Measurements from ENCODE around the gene ITPKB.

Gene ITPKB

DNA sequence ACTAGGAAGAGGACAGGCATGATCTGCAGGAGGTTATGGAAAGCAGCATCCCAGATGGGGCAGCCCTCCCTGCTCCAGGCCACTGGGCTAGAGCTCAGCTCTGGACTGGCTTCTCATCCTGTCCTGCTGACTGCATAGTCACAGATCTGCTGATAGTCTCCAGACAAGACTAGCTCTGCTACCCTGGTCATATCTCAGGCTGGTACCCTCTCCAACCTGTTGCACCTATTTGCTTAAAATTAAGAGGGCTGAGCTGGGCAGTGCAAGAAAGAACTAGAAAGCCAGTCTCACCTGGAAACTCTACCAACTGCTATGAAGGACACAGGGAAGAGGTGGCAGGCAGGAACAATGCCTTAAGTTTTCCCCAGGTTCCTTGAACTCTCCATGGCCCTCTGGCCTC, 40.4 kb downstream of the ITPKB start:
- no peaks in the 10 kb centered on the region for H3K27me3 Mint-ChIP-seq (ENCODE audit: low read depth)
- TF ChIP-seq, protein P1, sequence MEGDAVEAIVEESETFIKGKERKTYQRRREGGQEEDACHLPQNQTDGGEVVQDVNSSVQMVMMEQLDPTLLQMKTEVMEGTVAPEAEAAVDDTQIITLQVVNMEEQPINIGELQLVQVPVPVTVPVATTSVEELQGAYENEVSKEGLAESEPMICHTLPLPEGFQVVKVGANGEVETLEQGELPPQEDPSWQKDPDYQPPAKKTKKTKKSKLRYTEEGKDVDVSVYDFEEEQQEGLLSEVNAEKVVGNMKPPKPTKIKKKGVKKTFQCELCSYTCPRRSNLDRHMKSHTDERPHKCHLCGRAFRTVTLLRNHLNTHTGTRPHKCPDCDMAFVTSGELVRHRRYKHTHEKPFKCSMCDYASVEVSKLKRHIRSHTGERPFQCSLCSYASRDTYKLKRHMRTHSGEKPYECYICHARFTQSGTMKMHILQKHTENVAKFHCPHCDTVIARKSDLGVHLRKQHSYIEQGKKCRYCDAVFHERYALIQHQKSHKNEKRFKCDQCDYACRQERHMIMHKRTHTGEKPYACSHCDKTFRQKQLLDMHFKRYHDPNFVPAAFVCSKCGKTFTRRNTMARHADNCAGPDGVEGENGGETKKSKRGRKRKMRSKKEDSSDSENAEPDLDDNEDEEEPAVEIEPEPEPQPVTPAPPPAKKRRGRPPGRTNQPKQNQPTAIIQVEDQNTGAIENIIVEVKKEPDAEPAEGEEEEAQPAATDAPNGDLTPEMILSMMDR (IDR thresholded peaks at IDR 0.05; ENCODE audit: unreplicated experiment in 3 of 3): no peak
- peak overlapping the region in 2 of 3 experiments; percentile 26 to 95 for H3K27ac Mint-ChIP-seq
- H3K4me1 Mint-ChIP-seq: peaks cover 47% of the 10 kb centered on the region
- H3K4me3 Mint-ChIP-seq: no peak overlapping the region
- no peaks in the 10 kb centered on the region for H3K9me3 Mint-ChIP-seq
- no peaks in the 10 kb centered on the region for H3K36me3 Mint-ChIP-seq (ENCODE audit: low read depth)

DNA sequence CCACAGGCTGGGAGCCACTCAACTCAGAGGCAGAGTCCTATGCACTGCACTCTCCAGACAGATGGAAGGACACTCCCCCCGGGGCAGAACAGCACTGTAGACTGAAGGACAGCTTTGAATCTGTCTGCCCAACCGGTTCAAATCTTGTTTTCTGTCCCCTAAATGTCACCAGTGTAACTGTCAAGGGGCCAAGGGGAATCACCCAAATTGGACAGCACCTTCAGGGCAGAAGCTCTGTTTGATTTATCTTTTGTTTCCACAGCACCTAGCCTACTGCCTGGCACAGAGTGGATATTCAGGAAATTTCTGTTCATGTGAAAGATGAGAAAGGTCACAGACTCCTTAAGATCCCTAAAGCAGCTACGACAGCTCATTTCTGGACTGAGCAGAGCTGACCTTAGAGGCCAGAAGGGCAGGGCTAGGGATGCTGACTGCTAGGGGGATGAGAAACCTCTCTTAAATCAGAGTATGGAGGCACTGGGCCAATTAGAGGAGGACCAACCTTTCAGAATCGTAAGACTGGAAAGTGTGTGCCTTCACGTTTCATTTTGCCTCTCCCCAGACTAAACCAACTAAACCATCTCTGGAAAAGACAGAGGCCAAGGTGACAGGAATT, 41.0 kb downstream of the ITPKB start:
- Mint-ChIP-seq H3K4me3 (no peak overlapping the region), H3K36me3 (ENCODE audit: low read depth) (no peaks in the 10 kb centered on the region), H3K4me1 (peaks cover 51% of the 10 kb centered on the region), H3K27me3 (ENCODE audit: low read depth) (no peaks in the 10 kb centered on the region), H3K9me3 (no peaks in the 10 kb centered on the region), H3K27ac (peak overlapping the region in 2 of 3 experiments; percentile 94 to 95)
- TF ChIP-seq, protein P1 (IDR thresholded peaks at IDR 0.05; ENCODE audit: unreplicated experiment in 3 of 3): no peak

DNA sequence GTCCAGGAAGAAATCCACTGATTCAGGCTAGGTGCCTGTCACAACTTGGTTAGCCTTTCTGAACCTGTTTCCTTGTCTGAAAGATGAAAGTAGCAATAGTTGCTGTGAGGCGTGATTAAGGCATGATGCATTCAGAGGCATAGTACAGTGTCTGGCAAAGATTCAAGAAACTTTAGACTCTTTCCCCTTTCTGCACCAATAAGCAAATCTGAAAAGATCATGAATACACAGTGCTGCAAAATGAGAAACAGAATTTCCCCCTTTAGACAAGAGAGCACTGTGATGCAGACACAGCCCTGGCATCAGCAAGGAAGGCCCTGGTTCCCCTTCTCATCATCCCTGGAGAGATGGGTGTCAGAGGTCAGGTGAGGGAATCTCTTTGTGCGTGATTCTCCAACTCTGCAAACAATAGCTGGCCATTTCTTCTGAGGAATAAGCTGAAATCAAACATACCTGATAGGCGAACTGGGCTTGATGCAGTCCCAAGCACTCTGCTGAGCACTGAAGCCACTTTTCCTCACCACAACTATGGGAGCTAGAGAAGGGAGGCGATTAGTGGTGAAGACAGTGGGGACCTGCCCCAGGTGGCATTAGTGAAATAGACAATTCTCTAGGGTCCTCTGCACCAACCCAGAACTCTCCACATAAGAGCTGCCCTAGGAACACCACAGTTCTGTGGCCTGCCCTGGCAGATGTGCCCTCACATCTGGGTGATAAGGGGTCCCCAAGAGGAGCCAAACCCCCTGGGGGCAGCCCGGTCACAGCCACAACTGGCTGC, 41.7 kb downstream of the ITPKB start:
- TF ChIP-seq, protein P1 (IDR thresholded peaks at IDR 0.05; ENCODE audit: unreplicated experiment in 3 of 3): no peak
- peak overlapping the region; percentile 69 to 95 (median 94) for H3K27ac Mint-ChIP-seq
- no peaks in the 10 kb centered on the region for H3K27me3 Mint-ChIP-seq (ENCODE audit: low read depth)
- peaks cover 51% of the 10 kb centered on the region for H3K4me1 Mint-ChIP-seq
- no peaks in the 10 kb centered on the region for H3K36me3 Mint-ChIP-seq (ENCODE audit: low read depth)
- no peaks in the 10 kb centered on the region for H3K9me3 Mint-ChIP-seq
- no peak overlapping the region for H3K4me3 Mint-ChIP-seq

DNA sequence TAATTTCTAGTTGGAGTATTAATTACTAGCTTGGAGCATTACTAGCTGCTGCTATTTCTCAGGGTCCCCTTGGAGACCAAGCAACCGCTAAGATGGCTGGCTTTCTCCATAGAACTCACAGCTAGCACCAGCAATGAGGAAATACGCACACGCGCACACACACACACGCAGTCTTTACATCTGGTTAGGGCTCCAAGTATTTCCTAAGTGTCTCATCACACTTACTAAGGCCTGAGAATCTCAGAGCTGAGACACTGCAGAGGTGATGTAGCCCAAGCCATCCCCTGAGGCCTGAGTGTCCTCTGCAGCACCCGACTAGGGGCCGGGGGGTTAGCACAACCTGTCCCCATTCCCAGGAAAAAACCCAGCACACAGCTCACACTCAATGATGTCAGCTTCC, 42.5 kb downstream of the ITPKB start:
- H3K36me3 Mint-ChIP-seq (ENCODE audit: low read depth): no peaks in the 10 kb centered on the region
- no peaks in the 10 kb centered on the region for H3K9me3 Mint-ChIP-seq
- H3K27ac Mint-ChIP-seq: no peak overlapping the region
- no peaks in the 10 kb centered on the region for H3K27me3 Mint-ChIP-seq (ENCODE audit: low read depth)
- no peak overlapping the region for H3K4me3 Mint-ChIP-seq
- peaks cover 52% of the 10 kb centered on the region for H3K4me1 Mint-ChIP-seq
- TF ChIP-seq, protein P1 (IDR thresholded peaks at IDR 0.05; ENCODE audit: unreplicated experiment in 3 of 3): no peak

DNA sequence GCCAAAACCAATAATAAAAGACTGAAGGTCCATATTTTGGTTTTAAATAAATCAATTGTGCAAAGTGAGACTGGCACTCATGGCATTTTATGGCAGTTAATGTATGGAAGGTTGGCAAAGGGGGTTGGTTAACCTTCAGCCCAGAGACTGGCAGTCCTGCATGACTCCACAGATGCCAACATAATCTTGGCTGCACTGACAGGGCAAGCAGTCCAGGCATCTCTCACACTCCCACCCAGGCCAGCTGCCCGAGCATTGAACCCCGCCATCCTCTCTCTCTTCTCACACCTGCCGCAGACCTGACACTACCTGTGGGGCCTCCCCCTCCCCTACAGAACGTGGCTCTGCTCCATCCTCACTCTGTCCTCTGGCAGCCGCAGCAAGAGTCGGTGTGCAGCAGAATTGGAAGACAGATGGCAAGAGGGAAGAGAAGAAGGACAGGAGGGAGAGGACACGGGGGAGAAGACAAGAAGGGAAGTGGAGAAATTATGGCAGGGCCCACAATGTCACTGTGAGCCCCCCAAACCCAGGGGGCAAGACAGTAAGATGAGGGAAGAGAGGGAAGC, 43.7 kb downstream of the ITPKB start:
- H3K4me3 Mint-ChIP-seq: no peak overlapping the region
- no peaks in the 10 kb centered on the region for H3K36me3 Mint-ChIP-seq (ENCODE audit: low read depth)
- H3K27ac Mint-ChIP-seq: no peak overlapping the region
- no peaks in the 10 kb centered on the region for H3K27me3 Mint-ChIP-seq (ENCODE audit: low read depth)
- TF ChIP-seq, protein P1 (IDR thresholded peaks at IDR 0.05; ENCODE audit: unreplicated experiment in 3 of 3): no peak
- H3K9me3 Mint-ChIP-seq: no peaks in the 10 kb centered on the region
- H3K4me1 Mint-ChIP-seq: peaks cover 56% of the 10 kb centered on the region
